Heart left ventricle (tissue), 13 donors: ENCODE results near the gene IRAK2.

Experiments used
- POLR2A ChIP-seq, 2 donors: fragments of 450-650 bp; IDR thresholded peaks; one replicate each; pipeline ENCODE4 v1.6.1; 2017; ENCODE audit warnings: antibody characterized with exemption in 2 of 2, mild to moderate bottlenecking in 2 of 2, moderate library complexity in 2 of 2
- TF ChIP-seq, protein P1 (sequence below), 12 donors: fragments of 200-600 bp; sonication (generic) in 4 of 12; IDR thresholded peaks; one replicate each; pipeline versions ENCODE4 v1.5.0 to v1.8.0; 2018 to 2022; ENCODE audit warnings: antibody characterized with exemption in 12 of 12, mild to moderate bottlenecking in 5 of 12
- donor health status: ischemic (EF 13 %, LVEDD 7.1; RV severe dilation, severe dysfunction).
- donor health status: DM: no; HTN: yes; CAD: no.
- donor health status: DM: no; HTN: no; CAD: no.
- donor health status: ischemic (EF 25% LVEDD 6.9; RV normal size, moderate dysfunction).
- donor health status: ischemic (EF 25% LVEDD 5.7; RV mildly dilated, moderate dysfunction).
- donor health status: ischemic (EF 35%, LVEDD 5.7; RV mildly dilated, moderate dysfunction).
- donor health status: nonischemic (EF 11% LVEDD 7.7; RV severe dilation, severe dysfunction).
- donor health status: DM: yes; HTN: yes; CAD: no.
- donor health status: PGD.
- donor health status: ischemic (EF 29% LVEDD 5.4; RV normal size, mild dysfunction).
- donor health status: nonischemic (EF 23%, LVEDD 6.1; RV moderate dilation, normal function).

DNA sequence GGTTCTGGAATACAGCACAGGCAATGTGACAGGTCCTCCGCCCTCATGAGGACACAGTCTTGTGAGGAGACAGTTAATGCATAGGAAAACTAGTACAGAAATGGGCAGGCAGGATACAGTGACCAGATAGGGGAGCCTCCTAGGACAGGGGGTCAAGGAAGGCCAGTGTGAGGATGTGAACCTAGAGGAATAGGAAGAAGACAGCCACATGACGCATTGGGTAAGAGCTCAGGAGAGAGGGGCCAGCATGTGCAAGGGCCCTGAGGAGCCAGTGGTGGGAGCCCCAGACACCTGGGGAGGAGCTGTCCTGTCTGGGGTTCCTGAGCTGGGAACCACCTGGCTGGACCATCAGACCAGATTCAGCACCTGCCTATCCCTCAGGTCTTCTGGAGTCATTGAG is 15.6 kb downstream of the IRAK2 start:
- TF ChIP-seq, protein P1, sequence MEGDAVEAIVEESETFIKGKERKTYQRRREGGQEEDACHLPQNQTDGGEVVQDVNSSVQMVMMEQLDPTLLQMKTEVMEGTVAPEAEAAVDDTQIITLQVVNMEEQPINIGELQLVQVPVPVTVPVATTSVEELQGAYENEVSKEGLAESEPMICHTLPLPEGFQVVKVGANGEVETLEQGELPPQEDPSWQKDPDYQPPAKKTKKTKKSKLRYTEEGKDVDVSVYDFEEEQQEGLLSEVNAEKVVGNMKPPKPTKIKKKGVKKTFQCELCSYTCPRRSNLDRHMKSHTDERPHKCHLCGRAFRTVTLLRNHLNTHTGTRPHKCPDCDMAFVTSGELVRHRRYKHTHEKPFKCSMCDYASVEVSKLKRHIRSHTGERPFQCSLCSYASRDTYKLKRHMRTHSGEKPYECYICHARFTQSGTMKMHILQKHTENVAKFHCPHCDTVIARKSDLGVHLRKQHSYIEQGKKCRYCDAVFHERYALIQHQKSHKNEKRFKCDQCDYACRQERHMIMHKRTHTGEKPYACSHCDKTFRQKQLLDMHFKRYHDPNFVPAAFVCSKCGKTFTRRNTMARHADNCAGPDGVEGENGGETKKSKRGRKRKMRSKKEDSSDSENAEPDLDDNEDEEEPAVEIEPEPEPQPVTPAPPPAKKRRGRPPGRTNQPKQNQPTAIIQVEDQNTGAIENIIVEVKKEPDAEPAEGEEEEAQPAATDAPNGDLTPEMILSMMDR (IDR thresholded peaks at IDR 0.05), result no peak
- TF ChIP-seq POLR2A (IDR thresholded peaks at IDR 0.05), result no peak
